GM12878 (cell line): ENCODE results near the gene APC2. TPM values are rescaled to one million over a fixed set of nuclear protein-coding genes. Genes with fewer than 3 reads are reported as not detected.

Source experiments
- ATAC-seq: fragments of 200-7000 bp; cut with Tn5 transposase; 3 replicates; pipeline ENCODE4 v1.9.1; 2020; ENCODE audit warnings: mild to moderate bottlenecking, moderate library complexity
- BruUV-seq: library from RNA; stranded (reverse); fragments of 400-500 nt; replicated peaks from 2 replicates; lab custom pipeline; 2021; lab: Mats Ljungman, UMichigan
- CTCF ChIA-PET: fragments of 300-600 bp; sonication (Branson Sonifier 250); formaldehyde crosslinking; extraction: SDS; loops from one replicate; lab custom pipeline; 2021; ENCODE audit warnings: inconsistent platforms; lab: Yijun Ruan, JAX
- POLR2A ChIA-PET: fragments of 350-600 bp; formaldehyde crosslinking; extraction: SDS; loops from one replicate; lab custom pipeline; 2021; ENCODE audit warnings: inconsistent platforms; lab: Charles Lee
- RAD21 ChIA-PET: fragments of 300-600 bp; sonication (Branson Sonifier 250); formaldehyde crosslinking; loops from one replicate; lab custom pipeline; 2023; ENCODE audit warnings: antibody characterized with exemption; ENCODE audit not compliant: unreplicated experiment; lab: Charles Lee
- SMC1A ChIA-PET: fragments of 300-600 bp; sonication (Branson Sonifier 250); formaldehyde crosslinking; loops from one replicate; lab custom pipeline; 2023; ENCODE audit not compliant: unreplicated experiment, uncharacterized antibody; lab: Charles Lee
- DNase-seq: peaks from one replicate; pipeline ENCODE4 v3.0.0-alpha.2; 2011; ENCODE audit warnings: low read depth, low spot score
- FAIRE-seq: peaks from 3 replicates; lab custom pipeline; 2011; peaks lifted over from hg19 to GRCh38; lab: Jason Lieb, UNC
- H2AFZ ChIP-seq: 2 replicates; pipeline ENCODE4 v1.6.0; 2011; ENCODE audit warnings: low read depth, low read length, control low read depth; ENCODE audit not compliant: control insufficient read depth
- H3K27ac ChIP-seq: 2 replicates; pipeline ENCODE4 v1.5.1; 2011; ENCODE audit warnings: control low read depth; ENCODE audit not compliant: control insufficient read depth, insufficient read depth
- H3K27me3 ChIP-seq, 2 experiments: replicated peaks in 1 of 2; 2 replicates each; pipeline versions ENCODE4 v1.6.0 to v1.6.1; 2011; ENCODE audit warnings: low read length in 1 of 2; ENCODE audit not compliant: control insufficient read depth in 2 of 2, insufficient read depth in 2 of 2
- H3K36me3 ChIP-seq, 2 experiments: 2 replicates each; pipeline ENCODE4 v1.5.1; 2011; ENCODE audit warnings: low read length in 1 of 2; ENCODE audit not compliant: control insufficient read depth in 2 of 2, insufficient read depth in 2 of 2
- H3K4me1 ChIP-seq: 2 replicates; pipeline ENCODE4 v1.6.1; 2011; ENCODE audit warnings: mild to moderate bottlenecking, low read length, moderate library complexity, mixed read lengths; ENCODE audit not compliant: control insufficient read depth, insufficient read depth
- H3K4me2 ChIP-seq: 2 replicates; pipeline ENCODE4 v1.6.0; 2011; ENCODE audit warnings: control low read depth; ENCODE audit not compliant: control insufficient read depth, insufficient read depth
- H3K4me3 ChIP-seq: fragments of 200-600 bp; sonication (generic); 2 replicates; pipeline ENCODE4 v1.5.1; 2016
- H3K79me2 ChIP-seq: 2 replicates; pipeline ENCODE4 v1.6.0; 2011; ENCODE audit warnings: low read length; ENCODE audit not compliant: control insufficient read depth, insufficient read depth
- H3K9ac ChIP-seq: 2 replicates; pipeline ENCODE4 v1.8.0; 2011; ENCODE audit warnings: low read length, control low read depth, mixed read lengths; ENCODE audit not compliant: control insufficient read depth, insufficient read depth
- H3K9me3 ChIP-seq: replicated peaks from 3 replicates; pipeline ENCODE4 v1.5.1; 2011; ENCODE audit warnings: mild to moderate bottlenecking, low read length; ENCODE audit not compliant: control insufficient read depth, insufficient read depth
- H4K20me1 ChIP-seq: 2 replicates; pipeline ENCODE4 v1.6.0; 2011; ENCODE audit not compliant: control insufficient read depth, insufficient read depth
- BHLHE40 ChIP-seq, 2 experiments: fragments of 450-650 bp in 1 of 2; IDR thresholded peaks; 2 replicates each; pipeline ENCODE4 v1.6.1; 2011 to 2017; ENCODE audit warnings: low read depth in 2 of 2, borderline replicate concordance in 1 of 2, improper control_type of control experiment in 1 of 2, low read length in 1 of 2, mild to moderate bottlenecking in 1 of 2
- CBFB ChIP-seq: IDR thresholded peaks from 2 replicates; pipeline ENCODE4 v1.6.1; 2016; ENCODE audit warnings: antibody characterized with exemption, low read depth
- CHD2 ChIP-seq: IDR thresholded peaks from 2 replicates; pipeline ENCODE4 v1.6.1; 2011; ENCODE audit warnings: low read depth, low read length, improper control_type of control experiment, borderline replicate concordance
- ESRRA ChIP-seq: IDR thresholded peaks from 2 replicates; pipeline ENCODE4 v1.6.1; 2012; ENCODE audit warnings: mild to moderate bottlenecking, low read length, improper control_type of control experiment
- FOXK2 ChIP-seq: fragments of 450-650 bp; IDR thresholded peaks from 2 replicates; pipeline ENCODE4 v1.6.1; 2017; ENCODE audit warnings: mild to moderate bottlenecking, moderate library complexity
- HDAC2 ChIP-seq: fragments of 200-600 bp; sonication (generic); IDR thresholded peaks from 2 replicates; pipeline ENCODE4 v1.6.1; 2017
- HDAC6 ChIP-seq: fragments of 200-600 bp; sonication (generic); IDR thresholded peaks from one replicate; pipeline ENCODE4 v1.8.0; 2017; ENCODE audit warnings: antibody characterized with exemption; ENCODE audit not compliant: unreplicated experiment
- KAT2A ChIP-seq: conservative IDR thresholded peaks from 2 replicates; pipeline ENCODE4 v1.6.1; 2011; ENCODE audit warnings: low read depth, low read length; ENCODE audit not compliant: control insufficient read depth
- NR2C1 ChIP-seq: fragments of 450-650 bp; IDR thresholded peaks from 2 replicates; pipeline ENCODE4 v1.6.1; 2017; ENCODE audit warnings: antibody characterized with exemption, mild to moderate bottlenecking, moderate library complexity
- PAX5 ChIP-seq: IDR thresholded peaks from 2 replicates; pipeline ENCODE4 v1.6.1; 2011; ENCODE audit warnings: low read depth, low read length, borderline replicate concordance
- POLR2A ChIP-seq: IDR thresholded peaks from 2 replicates; pipeline ENCODE4 v1.6.1; 2011; ENCODE audit warnings: low read depth, mild to moderate bottlenecking, low read length
- RFX5 ChIP-seq: IDR thresholded peaks from 2 replicates; pipeline ENCODE4 v1.6.1; 2011; ENCODE audit warnings: low read depth, low read length, improper control_type of control experiment
- SUZ12 ChIP-seq: fragments of 200-600 bp; sonication (generic); IDR thresholded peaks from one replicate; pipeline ENCODE4 v1.6.1; 2018; ENCODE audit warnings: antibody characterized with exemption, mild to moderate bottlenecking; ENCODE audit not compliant: unreplicated experiment
- ZBED1 ChIP-seq: IDR thresholded peaks from 2 replicates; pipeline ENCODE4 v1.6.1; 2016; ENCODE audit warnings: borderline replicate concordance
- WGBS: methylation state at CpG from one replicate; pipeline ENCODE4 v1.1.6; 2016; ENCODE audit warnings: low lambda C conversion rate; ENCODE audit not compliant: insufficient replicate concordance, insufficient coverage; ENCODE audit errors: missing lambda C conversion rate; 5-methylcytosine and 5-hydroxymethylcytosine counted together
- in situ Hi-C: fragments of 300-500 bp; cut with MboI; formaldehyde crosslinking; loops from 9 replicates; pipeline ENCODE4 v1.14.3; 2018; ENCODE audit warnings: mixed read lengths
- intact Hi-C: fragments of 100-400 bp; cut with micrococcal nuclease; formaldehyde crosslinking; loops from one replicate; pipeline ENCODE4 v1.14.2; 2022; ENCODE audit not compliant: unreplicated experiment
- polyA plus RNA-seq, 11 experiments: library from polyadenylated mRNA; depleted of rRNA in 4 of 11; unstranded in 6 of 11; stranded (reverse) in 5 of 11; fragments of >200 nt; fragmentation: Nextera tagmentation in 4 of 11; fragmentation: Illumina TruSeq in 1 of 11; extraction: Ambion mirVana in 4 of 11; extraction: Trizol in 1 of 11; gene quantifications; 1 replicate in 1 of 11; 2 replicates in 10 of 11; pipeline versions ENCODE4 v1.2.1 to v1.2.3, GENCODE V29; 2011 to 2016; ENCODE audit warnings: inconsistent platforms in 2 of 11, missing spikeins in 2 of 11, low read depth in 1 of 11
- total RNA-seq, 4 experiments: library from RNA; depleted of rRNA in 3 of 4; stranded (reverse); fragments of >200 nt in 3 of 4; fragmentation: Illumina TruSeq in 1 of 4; extraction: Trizol in 1 of 4; gene quantifications; 2 replicates each; pipeline versions ENCODE4 v1.2.1 to v1.2.3, GENCODE V29; 2013 to 2021

The APC2 gene
- total and polyA plus RNA-seq, 10 of the 15 experiments (the other 5 are each of a cell fraction or from before 2014, with no cell fraction given) = under 0.01 to 0.73 (median 0.04) TPM; not detected in 5

DNA sequence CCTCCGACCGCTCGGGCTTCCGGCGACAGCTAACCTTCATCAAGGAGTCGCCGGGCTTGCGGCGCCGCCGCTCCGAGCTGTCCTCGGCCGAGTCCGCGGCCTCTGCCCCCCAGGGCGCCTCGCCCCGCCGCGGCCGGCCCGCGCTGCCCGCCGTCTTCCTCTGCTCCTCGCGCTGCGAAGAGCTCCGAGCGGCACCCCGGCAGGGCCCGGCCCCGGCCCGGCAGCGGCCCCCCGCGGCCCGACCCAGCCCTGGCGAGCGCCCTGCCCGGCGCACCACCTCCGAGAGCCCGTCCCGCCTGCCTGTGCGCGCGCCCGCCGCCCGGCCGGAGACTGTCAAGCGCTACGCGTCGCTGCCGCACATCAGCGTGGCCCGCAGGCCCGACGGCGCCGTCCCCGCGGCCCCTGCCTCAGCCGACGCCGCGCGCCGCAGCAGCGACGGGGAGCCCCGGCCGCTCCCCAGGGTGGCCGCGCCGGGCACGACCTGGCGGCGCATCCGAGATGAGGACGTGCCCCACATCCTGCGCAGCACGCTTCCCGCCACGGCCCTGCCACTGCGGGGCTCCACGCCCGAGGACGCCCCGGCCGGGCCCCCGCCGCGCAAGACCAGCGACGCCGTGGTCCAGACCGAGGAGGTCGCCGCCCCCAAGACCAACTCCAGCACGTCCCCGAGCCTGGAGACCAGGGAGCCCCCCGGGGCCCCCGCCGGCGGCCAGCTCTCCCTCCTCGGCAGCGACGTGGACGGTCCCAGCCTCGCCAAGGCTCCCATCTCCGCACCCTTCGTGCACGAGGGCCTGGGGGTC is 19.5 kb downstream of the APC2 start:
- no peak overlapping the region for H3K27ac ChIP-seq
- H3K27me3 ChIP-seq = peaks cover 10 to 27% of the 10 kb centered on the region in 2 experiments
- no peak overlapping the region for H3K9ac ChIP-seq
- ChIA-PET RAD21 (no interaction called here), POLR2A (no interaction called here), SMC1A (no interaction called here), CTCF (no interaction called here)
- no peak overlapping the region for H3K4me2 ChIP-seq
- ATAC-seq (no peak), DNase-seq (no peak), FAIRE-seq (no peak)
- H3K36me3 ChIP-seq = no peaks in the 10 kb centered on the region
- H2AFZ ChIP-seq = no peak overlapping the region
- H3K4me1 ChIP-seq = peaks cover 7% of the 10 kb centered on the region
- no peaks in the 10 kb centered on the region for H3K79me2 ChIP-seq
- WGBS = 2% methylated on average over 71 of the region's 117 CpGs
- no TSS peak for BruUV-seq
- in situ Hi-C loops = no loop called here
- intact Hi-C loops = no loop called here
- no peak overlapping the region for H3K4me3 ChIP-seq
- peak; percentile 54 for TF ChIP-seq SUZ12
- TF ChIP-seq PAX5 = no peak
- peak; percentile 15 for TF ChIP-seq HDAC6
- TF ChIP-seq FOXK2 = no peak
- TF ChIP-seq ZBED1 = no peak
- no peak for TF ChIP-seq BHLHE40 (IDR thresholded peaks at IDR 0.05; ENCODE audit: borderline replicate concordance in 1 of 2, low read depth in 2 of 2, low read length in 1 of 2)
- TF ChIP-seq NR2C1 = no peak
- peaks cover 7% of the 10 kb centered on the region for H4K20me1 ChIP-seq
- no peaks in the 10 kb centered on the region for H3K9me3 ChIP-seq

GRCh38 chr19:1470055-1470304 is 20.1 kb downstream of the APC2 start:
- SMC1A ChIA-PET = no interaction called here
- intact Hi-C loops = no loop called here
- RAD21 ChIA-PET = no interaction called here
- Histone ChIP-seq H3K27me3 (peaks cover 10 to 27% of the 10 kb centered on the region in 2 experiments), H3K36me3 (no peaks in the 10 kb centered on the region), H3K4me1 (peaks cover 7% of the 10 kb centered on the region), H2AFZ (no peak overlapping the region), H3K4me3 (no peak overlapping the region), H3K79me2 (no peaks in the 10 kb centered on the region), H3K9me3 (no peaks in the 10 kb centered on the region), H3K9ac (no peak overlapping the region), H3K27ac (no peak overlapping the region), H4K20me1 (peaks cover 7% of the 10 kb centered on the region), H3K4me2 (peak overlapping the region; percentile 33; the same call in 1 of the 2 replicates)
- POLR2A ChIA-PET = no interaction called here
- ATAC-seq (no peak), DNase-seq (no peak), FAIRE-seq (no peak)
- TF ChIP-seq HDAC2 (no peak), ESRRA (no peak), KAT2A (no peak), CHD2 (no peak), RFX5 (no peak), POLR2A (peak; percentile 59; the same call in 1 of the 2 replicates), CBFB (no peak)
- 2% methylated on average over 21 of the region's 22 CpGs for WGBS
- CTCF ChIA-PET = no interaction called here
- in situ Hi-C loops = no loop called here
- BruUV-seq = no TSS peak
